HL-60 (cell line): ENCODE results near the gene CAP1.

Experiments used
- CTCF ChIP-seq: IDR thresholded peaks from one replicate; pipeline ENCODE4 v1.5.1; 2011; ENCODE audit warnings: low read length, control low read depth, inconsistent platforms; ENCODE audit not compliant: insufficient read depth
- POLR2AphosphoS5 ChIP-seq: IDR thresholded peaks from 2 replicates; pipeline ENCODE4 v1.6.1; 2012; ENCODE audit warnings: low read depth
- TF ChIP-seq, protein P1 (sequence below): IDR thresholded peaks from 2 replicates; pipeline ENCODE4 v1.6.1; 2012; ENCODE audit warnings: low read depth; ENCODE audit not compliant: insufficient replicate concordance

DNA sequence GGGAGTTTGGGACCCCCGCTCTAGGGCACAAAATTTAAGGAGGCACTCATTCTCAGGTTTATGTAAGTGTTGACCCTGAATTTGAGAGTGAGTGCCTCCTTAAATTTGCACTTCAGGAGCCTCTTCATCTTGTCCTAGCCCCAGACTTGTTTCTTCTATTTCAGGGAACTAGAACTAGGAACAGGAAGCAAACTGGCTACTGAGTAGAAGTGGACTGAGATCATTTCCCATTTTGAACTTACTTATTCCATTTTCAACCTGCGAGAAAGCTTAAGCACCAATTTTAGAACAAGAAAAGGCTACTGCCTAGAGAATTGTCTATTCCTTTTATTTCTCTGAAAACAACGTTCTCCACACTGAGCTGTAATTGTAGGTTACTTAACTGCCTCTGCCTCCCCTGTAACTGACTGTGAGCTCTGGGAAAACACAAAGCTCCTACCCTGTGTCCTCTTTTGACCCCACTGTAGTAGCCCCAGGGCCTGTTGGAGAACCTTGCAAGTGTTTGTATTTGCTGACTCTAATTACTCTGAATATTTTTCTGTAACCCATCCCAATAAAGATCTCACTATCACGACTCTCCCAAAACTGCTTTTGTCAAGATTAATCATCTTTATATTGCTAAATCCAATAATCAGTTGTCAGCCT is 54.1 kb downstream of the CAP1 start:
- TF ChIP-seq CTCF, result no peak
- TF ChIP-seq POLR2AphosphoS5, result no peak
- TF ChIP-seq, protein P1, sequence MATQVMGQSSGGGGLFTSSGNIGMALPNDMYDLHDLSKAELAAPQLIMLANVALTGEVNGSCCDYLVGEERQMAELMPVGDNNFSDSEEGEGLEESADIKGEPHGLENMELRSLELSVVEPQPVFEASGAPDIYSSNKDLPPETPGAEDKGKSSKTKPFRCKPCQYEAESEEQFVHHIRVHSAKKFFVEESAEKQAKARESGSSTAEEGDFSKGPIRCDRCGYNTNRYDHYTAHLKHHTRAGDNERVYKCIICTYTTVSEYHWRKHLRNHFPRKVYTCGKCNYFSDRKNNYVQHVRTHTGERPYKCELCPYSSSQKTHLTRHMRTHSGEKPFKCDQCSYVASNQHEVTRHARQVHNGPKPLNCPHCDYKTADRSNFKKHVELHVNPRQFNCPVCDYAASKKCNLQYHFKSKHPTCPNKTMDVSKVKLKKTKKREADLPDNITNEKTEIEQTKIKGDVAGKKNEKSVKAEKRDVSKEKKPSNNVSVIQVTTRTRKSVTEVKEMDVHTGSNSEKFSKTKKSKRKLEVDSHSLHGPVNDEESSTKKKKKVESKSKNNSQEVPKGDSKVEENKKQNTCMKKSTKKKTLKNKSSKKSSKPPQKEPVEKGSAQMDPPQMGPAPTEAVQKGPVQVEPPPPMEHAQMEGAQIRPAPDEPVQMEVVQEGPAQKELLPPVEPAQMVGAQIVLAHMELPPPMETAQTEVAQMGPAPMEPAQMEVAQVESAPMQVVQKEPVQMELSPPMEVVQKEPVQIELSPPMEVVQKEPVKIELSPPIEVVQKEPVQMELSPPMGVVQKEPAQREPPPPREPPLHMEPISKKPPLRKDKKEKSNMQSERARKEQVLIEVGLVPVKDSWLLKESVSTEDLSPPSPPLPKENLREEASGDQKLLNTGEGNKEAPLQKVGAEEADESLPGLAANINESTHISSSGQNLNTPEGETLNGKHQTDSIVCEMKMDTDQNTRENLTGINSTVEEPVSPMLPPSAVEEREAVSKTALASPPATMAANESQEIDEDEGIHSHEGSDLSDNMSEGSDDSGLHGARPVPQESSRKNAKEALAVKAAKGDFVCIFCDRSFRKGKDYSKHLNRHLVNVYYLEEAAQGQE, result no peak
